ENCODE results near the gene FOLR1. TPM values are rescaled to one million over a fixed set of nuclear protein-coding genes. Genes with fewer than 3 reads are reported as not detected.

FOLR1 gene
- total and polyA plus RNA-seq, 2 of the 4 experiments (the other 2 are of a cell fraction), result 0.24 TPM; not detected in 1

DNA sequence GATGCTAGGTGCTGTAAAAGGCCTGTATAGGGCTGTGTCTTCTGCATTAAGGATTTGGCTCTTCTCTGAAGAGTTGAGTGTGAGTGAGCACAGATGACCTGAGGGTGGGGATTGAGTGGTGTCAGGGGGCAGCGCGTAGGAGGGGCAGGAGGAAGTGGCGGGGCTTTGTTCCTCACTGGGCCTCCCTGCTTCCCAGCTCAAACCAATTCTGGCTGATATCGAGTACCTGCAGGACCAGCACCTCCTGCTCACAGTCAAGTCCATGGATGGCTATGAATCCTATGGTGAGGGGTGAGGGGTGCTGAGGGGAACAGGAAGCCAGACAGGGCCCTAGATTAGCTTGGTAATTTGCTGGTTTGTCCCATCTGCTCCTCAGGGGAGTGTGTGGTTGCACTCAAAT, 43.0 kb downstream of the FOLR1 start:
- intact Hi-C loops (cut with micrococcal nuclease), result no loop called here
- TF ChIP-seq, protein P1, sequence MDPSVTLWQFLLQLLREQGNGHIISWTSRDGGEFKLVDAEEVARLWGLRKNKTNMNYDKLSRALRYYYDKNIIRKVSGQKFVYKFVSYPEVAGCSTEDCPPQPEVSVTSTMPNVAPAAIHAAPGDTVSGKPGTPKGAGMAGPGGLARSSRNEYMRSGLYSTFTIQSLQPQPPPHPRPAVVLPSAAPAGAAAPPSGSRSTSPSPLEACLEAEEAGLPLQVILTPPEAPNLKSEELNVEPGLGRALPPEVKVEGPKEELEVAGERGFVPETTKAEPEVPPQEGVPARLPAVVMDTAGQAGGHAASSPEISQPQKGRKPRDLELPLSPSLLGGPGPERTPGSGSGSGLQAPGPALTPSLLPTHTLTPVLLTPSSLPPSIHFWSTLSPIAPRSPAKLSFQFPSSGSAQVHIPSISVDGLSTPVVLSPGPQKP (IDR thresholded peaks at IDR 0.05; ENCODE audit: borderline replicate concordance, low read depth, low read length), result no peak
- TF ChIP-seq NFE2L2 (IDR thresholded peaks at IDR 0.05; ENCODE audit: low read depth, low read length) (no peak), CEBPB (IDR thresholded peaks at IDR 0.05; ENCODE audit: low read depth, low read length) (no peak), MAZ (IDR thresholded peaks at IDR 0.05; ENCODE audit: borderline replicate concordance, low read depth, low read length) (no peak), MAFK (IDR thresholded peaks at IDR 0.05; ENCODE audit: low read depth, low read length) (no peak), POLR2A (IDR thresholded peaks at IDR 0.05; ENCODE audit: low read depth, low read length) (no peak), RCOR1 (IDR thresholded peaks at IDR 0.05; ENCODE audit: insufficient replicate concordance, low read length) (no peak)
- Histone ChIP-seq H3K18ac (ENCODE audit: low read depth, low read length) (no peak overlapping the region), H4K5ac (ENCODE audit: low read depth, low read length) (no peak overlapping the region), H4K8ac (ENCODE audit: low read depth in 2 of 2, low read length in 2 of 2) (no peak overlapping the region), H3K27ac (ENCODE audit: insufficient read depth, low read length) (no peak overlapping the region), H3K27me3 (ENCODE audit: control insufficient read depth, insufficient read depth, low read length) (peaks cover under 1% of the 10 kb centered on the region; the same call in 1 of the 2 replicates), H3K4me1 (ENCODE audit: control insufficient read depth, insufficient read depth, low read length) (peaks cover 2% of the 10 kb centered on the region; the same call in 1 of the 2 replicates), H2BK20ac (ENCODE audit: low read depth, low read length) (no peak overlapping the region), H3K56ac (ENCODE audit: extremely low read depth, insufficient read depth, low read length) (no peak overlapping the region), H3K9ac (ENCODE audit: low read depth, low read length) (no peak overlapping the region), H3K79me1 (ENCODE audit: low read depth in 1 of 2, low read length in 2 of 2) (peaks cover 9 to 38% of the 10 kb centered on the region in 2 experiments), H3K9me3 (ENCODE audit: control insufficient read depth, insufficient read depth, low read length) (no peaks in the 10 kb centered on the region), H2AFZ (replicated peaks; ENCODE audit: low read length, poor library complexity) (no peak overlapping the region), H2BK15ac (ENCODE audit: low read depth, low read length) (no peak overlapping the region), H3K4ac (ENCODE audit: low read depth, low read length) (no peak overlapping the region), H4K91ac (ENCODE audit: insufficient read depth, low read depth, low read length) (no peak overlapping the region), H3K36me3 (ENCODE audit: control insufficient read depth, insufficient read depth, low read length) (peaks cover 77% of the 10 kb centered on the region), H2AK5ac (ENCODE audit: low read depth, low read length) (no peak overlapping the region), H3K14ac (replicated peaks; ENCODE audit: low read depth, low read length) (no peak overlapping the region), H3K4me3 (ENCODE audit: insufficient read depth, low read depth, low read length) (no peak overlapping the region), H3K4me2 (ENCODE audit: low read depth, low read length) (no peak overlapping the region), H3K9me1 (ENCODE audit: insufficient read depth, low read length) (no peaks in the 10 kb centered on the region), H2AK9ac (replicated peaks; ENCODE audit: low read depth, low read length, poor library complexity) (no peak overlapping the region), H2BK5ac (ENCODE audit: low read depth, low read length, poor library complexity, severe bottlenecking) (no peak overlapping the region), H4K20me1 (ENCODE audit: insufficient read depth, low read length) (peaks cover 70% of the 10 kb centered on the region), H2BK120ac (ENCODE audit: low read depth, low read length) (no peak overlapping the region), H3K23ac (ENCODE audit: low read depth, low read length) (no peak overlapping the region)
- DNase-seq, result no peak
- no CpG with 5 or more reads among the region's 4 CpGs for WGBS, 2 experiments (ENCODE audit: extremely low coverage in 2 of 2, insufficient read length in 1 of 2)
- no peak for ATAC-seq (ENCODE audit: low read depth)
- ChIA-PET POLR2A (ENCODE audit: unreplicated experiment) (interaction anchor here (0.7 kb wide), 1 partner anchor 10 kb away, joined by 3 read pairs; no protein-coding TSS in a partner anchor), CTCF (no interaction called here)
- dilution Hi-C loops (cut with HindIII; ENCODE audit: low sequenced_read_pairs, unreplicated experiment), result no loop called here
- in situ Hi-C loops (cut with MboI; ENCODE audit: low sequenced_read_pairs), result loop anchor here (5.0 kb wide), 1 partner anchor 208 kb away; no protein-coding TSS in a partner anchor
- BruUV-seq (replicated peaks), result no TSS peak

All from IMR-90 (cell line).